Uterus (tissue), 4 donors: Measurements from ENCODE around the gene ARHGEF28. TPM values are rescaled to one million over a fixed set of nuclear protein-coding genes. Genes with fewer than 3 reads are reported as not detected.

Source experiments
- DNase-seq, 2 donors: peaks; one replicate each; pipeline ENCODE4 v3.0.0-alpha.2; 2019 to 2020
- H3K27ac ChIP-seq, 2 donors: fragments of 200-600 bp; sonication (generic); 1 replicate in 1 of 2; 2 replicates in 1 of 2; pipeline ENCODE4 v1.5.1; 2016 to 2018
- H3K27me3 ChIP-seq, 2 donors: fragments of 200-600 bp; sonication (generic); one replicate each; pipeline ENCODE4 v1.5.1; 2018 to 2019; ENCODE audit warnings: control low read depth in 1 of 2
- H3K36me3 ChIP-seq, 2 donors: fragments of 200-600 bp; sonication (generic); one replicate each; pipeline ENCODE4 v1.5.1; 2019; ENCODE audit warnings: control low read depth in 1 of 2
- H3K4me1 ChIP-seq, 2 donors: fragments of 200-600 bp; sonication (generic); one replicate each; pipeline ENCODE4 v1.5.1; 2018 to 2019; ENCODE audit warnings: control low read depth in 1 of 2
- H3K4me3 ChIP-seq, 2 donors: fragments of 200-600 bp; sonication (generic); 1 replicate in 1 of 2; 2 replicates in 1 of 2; pipeline ENCODE4 v1.5.1; 2018 to 2019; ENCODE audit warnings: mild to moderate bottlenecking in 1 of 2
- H3K9me3 ChIP-seq, 2 donors: fragments of 200-600 bp; sonication (generic); one replicate each; pipeline ENCODE4 v1.5.1; 2019; ENCODE audit warnings: control low read depth in 1 of 2
- CTCF ChIP-seq, 4 experiments: fragments of 200-600 bp in 2 of 4; fragments of 450-650 bp in 2 of 4; sonication (generic) in 2 of 4; IDR thresholded peaks; one replicate each; pipeline ENCODE4 v1.5.1; 2016 to 2019; ENCODE audit warnings: antibody characterized with exemption in 4 of 4, mild to moderate bottlenecking in 2 of 4, moderate library complexity in 1 of 4
- POLR2A ChIP-seq, 2 donors: fragments of 450-650 bp; IDR thresholded peaks; one replicate each; pipeline ENCODE4 v1.6.1; 2016; ENCODE audit warnings: antibody characterized with exemption in 2 of 2, mild to moderate bottlenecking in 1 of 2, moderate library complexity in 1 of 2
- intact Hi-C: fragments of 100-400 bp; cut with DNase I; formaldehyde crosslinking; loops from one replicate; pipeline ENCODE4 v1.15.1; 2023; ENCODE audit warnings: low total_unique reads
- total RNA-seq, 4 donors: library from RNA; depleted of rRNA in 3 of 4; stranded (reverse); fragments of >200 nt in 3 of 4; gene quantifications; one replicate each; pipeline versions ENCODE4 v1.1.0 to v1.2.4, GENCODE V29; 2014 to 2023
- donor health status: DM: yes; HTN: yes; CAD: no.

Gene ARHGEF28
- total RNA-seq, 4 donors from 2014 or later: 11.9 to 23.2 (median 19.3) TPM

GRCh38 chr5:73815631-73816030 is 189.6 kb downstream of the ARHGEF28 start:
- intact Hi-C loops: no loop called here
- TF ChIP-seq CTCF (IDR thresholded peaks at IDR 0.05) (no peak), POLR2A (IDR thresholded peaks at IDR 0.05) (no peak)
- no peaks in the 10 kb centered on the region for H3K9me3 ChIP-seq
- no peaks in the 10 kb centered on the region for H3K36me3 ChIP-seq
- no peaks in the 10 kb centered on the region for H3K27me3 ChIP-seq
- no peak overlapping the region for H3K4me3 ChIP-seq
- DNase-seq: no peak
- peaks cover 0 to 5% of the 10 kb centered on the region in 2 donors for H3K4me1 ChIP-seq
- H3K27ac ChIP-seq: no peak overlapping the region

- no peaks in the 10 kb centered on the region for H3K27me3 ChIP-seq
- intact Hi-C loops: no loop called here
- no peak for DNase-seq
- H3K4me3 ChIP-seq: no peak overlapping the region
- H3K36me3 ChIP-seq: no peaks in the 10 kb centered on the region
- H3K27ac ChIP-seq: peak overlapping the region in 1 of 2 donors; percentile 35
- H3K9me3 ChIP-seq: no peaks in the 10 kb centered on the region
- H3K4me1 ChIP-seq: peaks cover 0 to 5% of the 10 kb centered on the region in 2 donors
- TF ChIP-seq POLR2A (IDR thresholded peaks at IDR 0.05) (no peak), CTCF (IDR thresholded peaks at IDR 0.05) (no peak)
Measured at GRCh38 chr5:73816656-73817420, 190.8 kb downstream of the ARHGEF28 start.

- intact Hi-C loops: no loop called here
- no peaks in the 10 kb centered on the region for H3K9me3 ChIP-seq
- no peaks in the 10 kb centered on the region for H3K27me3 ChIP-seq
- H3K27ac ChIP-seq: peak overlapping the region in 1 of 2 donors; percentile 35
- no peaks in the 10 kb centered on the region for H3K36me3 ChIP-seq
- no peak for DNase-seq
- TF ChIP-seq CTCF (IDR thresholded peaks at IDR 0.05) (no peak), POLR2A (IDR thresholded peaks at IDR 0.05) (no peak)
- peaks cover 0 to 5% of the 10 kb centered on the region in 2 donors for H3K4me1 ChIP-seq
- no peak overlapping the region for H3K4me3 ChIP-seq
Measured at GRCh38 chr5:73818357-73818756, 192.4 kb downstream of the ARHGEF28 start.

- DNase-seq: no peak
Measured at GRCh38 chr5:73820326-73820725, 194.3 kb downstream of the ARHGEF28 start.

More at GRCh38 chr5:73820326-73820725, 194.3 kb downstream of the ARHGEF28 start:
- no peaks in the 10 kb centered on the region for H3K36me3 ChIP-seq
- H3K4me3 ChIP-seq: no peak overlapping the region
- H3K27me3 ChIP-seq: no peaks in the 10 kb centered on the region
- no peak overlapping the region for H3K27ac ChIP-seq
- TF ChIP-seq POLR2A (IDR thresholded peaks at IDR 0.05) (no peak), CTCF (IDR thresholded peaks at IDR 0.05) (no peak)
- intact Hi-C loops: no loop called here
- H3K4me1 ChIP-seq: peaks cover 0 to 5% of the 10 kb centered on the region in 2 donors
- no peaks in the 10 kb centered on the region for H3K9me3 ChIP-seq
